Fibroblast of lung (primary cell): ENCODE measurements around the gene SLC6A4. TPM values are rescaled to one million over a fixed set of nuclear protein-coding genes. Genes with fewer than 3 reads are reported as not detected.
"Not testable (repeated sequence)": the region's sequence is repeated elsewhere in the genome, so short reads cannot be mapped to it uniquely, and the experiment has no call there.

Experiments used
- DNase-seq, 2 donors: peaks; one replicate each; pipeline versions ENCODE4 v3.0.0 to v3.0.0-alpha.2; 2010; ENCODE audit warnings: low read depth in 2 of 2
- H2AFZ ChIP-seq: 2 replicates; pipeline ENCODE4 v1.5.1; 2012; ENCODE audit warnings: low read length, control low read depth, inconsistent platforms
- H3K27ac ChIP-seq: 2 replicates; pipeline ENCODE4 v1.5.1; 2011; ENCODE audit warnings: low read length, control low read depth; ENCODE audit not compliant: insufficient read depth
- H3K27me3 ChIP-seq: 2 replicates; pipeline ENCODE4 v1.5.1; 2011; ENCODE audit warnings: mild to moderate bottlenecking, low read length; ENCODE audit not compliant: control insufficient read depth, insufficient read depth
- H3K36me3 ChIP-seq: 2 replicates; pipeline ENCODE4 v1.5.1; 2011; ENCODE audit warnings: low read length; ENCODE audit not compliant: control insufficient read depth, insufficient read depth
- H3K4me1 ChIP-seq: 2 replicates; pipeline ENCODE4 v1.5.1; 2011; ENCODE audit warnings: low read length; ENCODE audit not compliant: control insufficient read depth, insufficient read depth; ENCODE audit errors: extremely low read depth
- H3K4me2 ChIP-seq: 2 replicates; pipeline ENCODE4 v1.5.1; 2011; ENCODE audit warnings: low read length, control low read depth; ENCODE audit not compliant: insufficient read depth; ENCODE audit errors: extremely low read depth
- H3K4me3 ChIP-seq, 4 experiments: fragments of 200-600 bp in 1 of 4; sonication (generic) in 1 of 4; replicated peaks in 1 of 4; 2 replicates each; pipeline ENCODE4 v1.5.1; 2011 to 2016; ENCODE audit warnings: low read length in 4 of 4, low read depth in 3 of 4, mild to moderate bottlenecking in 3 of 4, control low read depth in 2 of 4, inconsistent platforms in 1 of 4, mixed read lengths in 1 of 4; ENCODE audit not compliant: insufficient read depth in 1 of 4; ENCODE audit errors: control extremely low read depth in 1 of 4
- H3K79me2 ChIP-seq: 2 replicates; pipeline ENCODE4 v1.5.1; 2012; ENCODE audit warnings: mild to moderate bottlenecking, low read length, inconsistent platforms; ENCODE audit not compliant: control insufficient read depth, insufficient read depth
- H3K9ac ChIP-seq: 2 replicates; pipeline ENCODE4 v1.5.1; 2011; ENCODE audit warnings: mild to moderate bottlenecking, low read length, control low read depth; ENCODE audit not compliant: insufficient read depth
- H3K9me3 ChIP-seq: 2 replicates; pipeline ENCODE4 v1.5.1; 2012; ENCODE audit warnings: low read depth, low read length; ENCODE audit not compliant: control insufficient read depth, insufficient read depth
- H4K20me1 ChIP-seq: 2 replicates; pipeline ENCODE4 v1.5.1; 2011; ENCODE audit warnings: low read length; ENCODE audit not compliant: control insufficient read depth, insufficient read depth; ENCODE audit errors: extremely low read depth
- EZH2 ChIP-seq: IDR thresholded peaks from 2 replicates; pipeline ENCODE4 v1.5.1; 2012; ENCODE audit warnings: low read length, control low read depth, mild to moderate bottlenecking; ENCODE audit errors: missing control alignments
- polyA plus RNA-seq, 2 donors: library from polyadenylated mRNA; depleted of rRNA in 1 of 2; stranded (reverse) in 1 of 2; unstranded in 1 of 2; fragments of >200 nt; gene quantifications; 2 replicates each; pipeline ENCODE4 v1.2.1, GENCODE V29; 2011 to 2012; ENCODE audit warnings: missing spikeins in 1 of 2
- total RNA-seq: library from RNA; depleted of rRNA; stranded (reverse); fragments of >200 nt; gene quantifications from 2 replicates; pipeline ENCODE4 v1.2.1, GENCODE V29; 2014
- TF ChIP-seq, protein P1 (sequence below), 2 donors: IDR thresholded peaks in 1 of 2; conservative IDR thresholded peaks in 1 of 2; 1 replicate in 1 of 2; 2 replicates in 1 of 2; pipeline ENCODE4 v1.5.1; 2011 to 2012; ENCODE audit warnings: low read length in 2 of 2, control low read depth in 1 of 2, inconsistent platforms in 1 of 2, low read depth in 1 of 2, mild to moderate bottlenecking in 1 of 2

SLC6A4 gene
- total and polyA plus RNA-seq, 2 donors (not counting 1 experiment from before 2014, with no cell fraction given): not detected

DNA sequence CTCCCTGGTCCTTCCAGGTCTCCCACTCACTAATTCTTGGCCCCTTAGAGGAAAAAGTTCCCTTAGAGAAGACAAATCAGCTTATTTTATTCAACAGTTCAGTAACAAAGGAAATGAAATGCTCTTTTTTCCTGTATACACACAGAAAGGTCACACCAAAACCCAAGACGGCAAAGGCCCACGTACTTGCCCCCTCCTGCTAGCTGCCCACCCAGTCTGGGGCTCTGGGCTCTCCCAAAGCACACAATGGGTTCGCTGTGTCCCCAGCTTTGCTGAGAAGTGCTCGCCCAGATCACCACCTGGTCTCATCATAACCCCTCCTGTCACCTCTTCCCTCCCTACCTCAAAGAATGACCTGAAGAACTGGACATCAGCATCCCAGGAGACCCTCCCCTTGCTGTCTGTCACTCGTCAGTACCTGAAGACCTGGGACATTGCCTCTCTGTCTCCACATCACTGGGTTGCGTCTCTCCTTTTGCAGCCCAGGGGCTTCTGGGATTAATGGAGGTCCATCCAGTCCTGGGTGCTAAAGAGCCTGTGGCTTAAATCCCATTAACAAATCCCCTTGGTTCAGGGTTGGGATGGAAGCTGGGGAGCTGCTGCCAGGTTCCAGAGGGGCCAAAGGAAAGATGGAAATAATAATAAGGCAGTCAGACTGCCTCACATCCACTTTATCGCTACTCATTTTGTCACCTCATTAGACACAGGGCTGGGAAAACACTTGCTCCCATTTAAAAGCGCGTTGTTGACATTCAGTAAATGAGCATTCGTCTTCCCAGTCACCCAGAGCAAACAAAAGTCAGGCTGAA, 3.3 kb downstream of the SLC6A4 start:
- Histone ChIP-seq H3K27me3 (peaks cover 50% of the 10 kb centered on the region), H3K27ac (no peak overlapping the region), H3K9ac (no peak overlapping the region)

DNA sequence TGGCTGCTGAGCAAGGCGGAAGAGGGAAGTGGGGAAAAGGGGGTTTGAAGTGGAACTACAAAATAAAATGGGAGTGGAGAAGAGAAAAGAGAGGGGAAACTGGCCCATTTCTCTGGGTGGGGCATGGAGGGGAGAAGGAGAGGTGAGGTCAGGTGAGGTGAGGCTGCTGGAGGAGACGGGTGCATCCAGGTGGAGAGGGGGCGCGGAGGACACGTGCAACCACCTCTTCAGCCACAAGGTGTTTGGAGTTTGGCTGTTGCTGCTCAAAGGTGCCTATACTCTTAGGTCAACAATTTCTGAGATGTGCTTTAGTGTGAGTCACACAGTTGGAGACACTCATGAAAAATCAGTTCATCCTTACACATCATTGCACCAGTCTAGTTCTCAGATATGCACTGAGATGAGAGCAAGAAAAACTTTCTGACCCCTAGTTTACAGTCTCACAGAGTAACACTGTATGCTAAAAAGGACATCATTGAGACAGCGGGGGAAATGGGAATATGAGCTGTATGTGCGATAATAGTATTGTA, 4.8 kb downstream of the SLC6A4 start:
- Histone ChIP-seq H4K20me1 (no peaks in the 10 kb centered on the region), H3K36me3 (no peaks in the 10 kb centered on the region), H3K4me1 (no peaks in the 10 kb centered on the region), H3K79me2 (no peaks in the 10 kb centered on the region), H3K27ac (no peak overlapping the region), H3K9ac (no peak overlapping the region), H3K9me3 (no peaks in the 10 kb centered on the region), H3K27me3 (peaks cover 43% of the 10 kb centered on the region), H3K4me3 (no peak overlapping the region), H2AFZ (no peak overlapping the region), H3K4me2 (no peak overlapping the region)
- no peak for TF ChIP-seq EZH2
- TF ChIP-seq, protein P1, sequence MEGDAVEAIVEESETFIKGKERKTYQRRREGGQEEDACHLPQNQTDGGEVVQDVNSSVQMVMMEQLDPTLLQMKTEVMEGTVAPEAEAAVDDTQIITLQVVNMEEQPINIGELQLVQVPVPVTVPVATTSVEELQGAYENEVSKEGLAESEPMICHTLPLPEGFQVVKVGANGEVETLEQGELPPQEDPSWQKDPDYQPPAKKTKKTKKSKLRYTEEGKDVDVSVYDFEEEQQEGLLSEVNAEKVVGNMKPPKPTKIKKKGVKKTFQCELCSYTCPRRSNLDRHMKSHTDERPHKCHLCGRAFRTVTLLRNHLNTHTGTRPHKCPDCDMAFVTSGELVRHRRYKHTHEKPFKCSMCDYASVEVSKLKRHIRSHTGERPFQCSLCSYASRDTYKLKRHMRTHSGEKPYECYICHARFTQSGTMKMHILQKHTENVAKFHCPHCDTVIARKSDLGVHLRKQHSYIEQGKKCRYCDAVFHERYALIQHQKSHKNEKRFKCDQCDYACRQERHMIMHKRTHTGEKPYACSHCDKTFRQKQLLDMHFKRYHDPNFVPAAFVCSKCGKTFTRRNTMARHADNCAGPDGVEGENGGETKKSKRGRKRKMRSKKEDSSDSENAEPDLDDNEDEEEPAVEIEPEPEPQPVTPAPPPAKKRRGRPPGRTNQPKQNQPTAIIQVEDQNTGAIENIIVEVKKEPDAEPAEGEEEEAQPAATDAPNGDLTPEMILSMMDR (conservative IDR thresholded peaks at IDR 0.05 in 1 of 2, IDR thresholded peaks at IDR 0.05 in 1 of 2; ENCODE audit: low read depth in 1 of 2, low read length in 2 of 2): no peak
- DNase-seq: no peak

More for the DNA sequence above, 3.3 kb downstream of the SLC6A4 start:
- Histone ChIP-seq H3K4me3 (no peak overlapping the region), H3K9me3 (no peaks in the 10 kb centered on the region), H4K20me1 (no peaks in the 10 kb centered on the region), H3K36me3 (no peaks in the 10 kb centered on the region), H3K4me2 (no peak overlapping the region), H2AFZ (no peak overlapping the region), H3K4me1 (peaks cover 3% of the 10 kb centered on the region), H3K79me2 (no peaks in the 10 kb centered on the region)
- peak; percentile 29 for TF ChIP-seq EZH2
- TF ChIP-seq, protein P1 (conservative IDR thresholded peaks at IDR 0.05 in 1 of 2, IDR thresholded peaks at IDR 0.05 in 1 of 2; ENCODE audit: low read depth in 1 of 2, low read length in 2 of 2): no peak
- DNase-seq: no peak

DNA sequence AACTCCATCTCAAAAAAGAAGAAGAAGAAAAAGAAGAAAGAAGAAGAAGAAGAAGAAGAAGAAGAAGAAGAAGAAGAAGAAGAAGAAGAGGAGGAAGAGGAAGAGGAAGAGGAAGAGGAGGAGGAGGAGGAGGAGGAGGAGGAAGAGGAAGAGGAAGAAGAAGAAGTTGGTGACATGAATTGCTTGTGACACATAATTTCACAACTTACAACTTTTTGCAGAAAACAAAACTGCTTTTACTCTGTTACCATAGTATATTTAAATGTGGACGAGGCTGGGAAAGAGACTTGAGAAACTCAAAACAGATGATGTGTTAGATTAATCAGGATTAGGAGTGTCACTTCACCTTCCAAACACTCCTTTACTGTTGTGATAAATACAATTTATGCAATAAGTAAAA, 5.5 kb downstream of the SLC6A4 start:
- H3K27me3 ChIP-seq: peaks cover 39% of the 10 kb centered on the region
- DNase-seq: not testable (repeated sequence)

More for the DNA sequence above, 5.5 kb downstream of the SLC6A4 start:
- H3K9ac ChIP-seq, H3K4me3 ChIP-seq, H3K4me1 ChIP-seq, H3K27ac ChIP-seq, H3K36me3 ChIP-seq, H3K9me3 ChIP-seq, H2AFZ ChIP-seq, H3K79me2 ChIP-seq, H4K20me1 ChIP-seq, H3K4me2 ChIP-seq: not testable (repeated sequence)
